AG04449 (cell line): ENCODE results near the gene KHNYN.

Experiments used
- CTCF ChIA-PET: fragments of 350-600 bp; formaldehyde crosslinking; extraction: SDS; loops from one replicate; lab custom pipeline; 2021; ENCODE audit warnings: antibody characterized with exemption; lab: Yijun Ruan, JAX
- POLR2A ChIA-PET: fragments of 400-600, 350-600 bp; formaldehyde crosslinking; extraction: SDS; loops from one replicate; lab custom pipeline; 2020; ENCODE audit warnings: antibody characterized with exemption, inconsistent platforms; lab: Yijun Ruan, JAX
- DNase-seq: peaks from one replicate; pipeline ENCODE4 v3.0.0-alpha.2; 2010; ENCODE audit warnings: low read depth, low spot score
- H3K4me3 ChIP-seq: 2 replicates; pipeline ENCODE4 v1.5.1; 2011; ENCODE audit warnings: low read depth, mild to moderate bottlenecking, control low read depth, low read length
- TF ChIP-seq, protein P1 (sequence below): IDR thresholded peaks from one replicate; pipeline ENCODE4 v1.5.1; 2011; ENCODE audit warnings: mild to moderate bottlenecking, moderate library complexity, low read length, control low read depth, inconsistent platforms; ENCODE audit not compliant: insufficient read depth; ENCODE audit errors: missing control alignments

KHNYN gene

DNA sequence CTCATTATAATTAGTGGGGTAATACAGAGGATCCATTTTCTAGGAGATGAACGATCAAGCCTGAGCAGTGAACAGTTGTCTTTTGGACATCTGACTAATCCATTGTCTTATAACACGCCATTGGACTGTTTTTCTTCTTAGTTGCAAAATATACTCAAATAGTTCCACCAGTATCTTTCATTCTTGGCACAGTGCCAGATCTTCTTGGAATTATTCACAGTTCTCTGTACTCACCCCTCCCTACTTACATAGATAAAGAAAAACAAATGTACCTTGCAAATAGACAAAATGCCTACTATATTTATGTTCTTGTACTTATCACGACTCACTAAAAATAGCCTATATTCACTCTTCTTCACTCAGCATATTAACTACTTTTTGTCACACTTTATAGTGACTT is 4.0 kb upstream of the KHNYN start:
- no peak for DNase-seq
- POLR2A ChIA-PET: no interaction called here
- no peak overlapping the region for H3K4me3 ChIP-seq
- TF ChIP-seq, protein P1, sequence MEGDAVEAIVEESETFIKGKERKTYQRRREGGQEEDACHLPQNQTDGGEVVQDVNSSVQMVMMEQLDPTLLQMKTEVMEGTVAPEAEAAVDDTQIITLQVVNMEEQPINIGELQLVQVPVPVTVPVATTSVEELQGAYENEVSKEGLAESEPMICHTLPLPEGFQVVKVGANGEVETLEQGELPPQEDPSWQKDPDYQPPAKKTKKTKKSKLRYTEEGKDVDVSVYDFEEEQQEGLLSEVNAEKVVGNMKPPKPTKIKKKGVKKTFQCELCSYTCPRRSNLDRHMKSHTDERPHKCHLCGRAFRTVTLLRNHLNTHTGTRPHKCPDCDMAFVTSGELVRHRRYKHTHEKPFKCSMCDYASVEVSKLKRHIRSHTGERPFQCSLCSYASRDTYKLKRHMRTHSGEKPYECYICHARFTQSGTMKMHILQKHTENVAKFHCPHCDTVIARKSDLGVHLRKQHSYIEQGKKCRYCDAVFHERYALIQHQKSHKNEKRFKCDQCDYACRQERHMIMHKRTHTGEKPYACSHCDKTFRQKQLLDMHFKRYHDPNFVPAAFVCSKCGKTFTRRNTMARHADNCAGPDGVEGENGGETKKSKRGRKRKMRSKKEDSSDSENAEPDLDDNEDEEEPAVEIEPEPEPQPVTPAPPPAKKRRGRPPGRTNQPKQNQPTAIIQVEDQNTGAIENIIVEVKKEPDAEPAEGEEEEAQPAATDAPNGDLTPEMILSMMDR: no peak
- CTCF ChIA-PET: interaction anchor here (1.2 to 33.5 kb wide), 7 partner anchors 1 to 120 kb away, joined by 3 to 1633 read pairs (median 380); partner anchors contain the start of genes ADCY4, CBLN3, CIDEB and DHRS1

DNA sequence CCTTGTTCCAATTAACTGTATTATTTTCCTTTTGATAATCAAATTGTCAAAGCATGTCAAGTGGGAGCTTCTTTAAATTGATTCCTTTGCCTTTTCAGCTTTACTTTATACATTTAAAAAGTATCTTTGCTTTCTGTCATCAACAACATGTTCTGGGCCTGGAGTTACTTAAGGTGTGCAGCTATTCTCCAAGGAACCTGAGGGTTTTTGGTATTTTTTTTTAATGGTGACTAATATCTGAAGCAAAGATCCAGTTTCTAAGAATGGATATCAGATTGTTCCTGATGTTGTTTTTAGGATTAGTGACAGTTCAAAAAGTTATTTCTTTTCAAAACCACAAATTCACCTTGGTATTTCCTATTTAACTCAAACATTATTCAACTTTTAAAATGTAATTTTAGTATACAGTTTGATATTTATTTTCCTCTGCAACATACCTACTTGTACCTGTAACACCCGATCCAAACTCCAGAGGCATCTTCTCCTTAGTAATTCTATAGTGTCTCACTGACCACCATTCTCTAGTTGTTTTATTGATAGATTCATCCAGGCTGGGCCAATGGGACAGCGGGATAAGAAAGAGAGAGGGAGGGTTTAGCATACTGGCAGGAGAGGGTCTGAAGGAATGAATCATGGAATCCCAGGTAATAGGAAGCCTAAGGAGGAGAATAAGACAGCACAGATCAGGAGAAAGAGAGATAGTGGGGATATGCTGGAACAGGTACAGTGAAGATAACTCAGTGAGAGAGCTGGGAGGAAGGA is 3.4 kb upstream of the KHNYN start:
- POLR2A ChIA-PET: no interaction called here
- no peak overlapping the region for H3K4me3 ChIP-seq
- no peak for DNase-seq
- CTCF ChIA-PET: interaction anchor here (1.0 to 33.5 kb wide), 8 partner anchors 2 to 121 kb away, joined by 3 to 1633 read pairs (median 195); partner anchors contain the start of genes ADCY4, CBLN3, CIDEB and DHRS1
- TF ChIP-seq, protein P1: no peak

DNA sequence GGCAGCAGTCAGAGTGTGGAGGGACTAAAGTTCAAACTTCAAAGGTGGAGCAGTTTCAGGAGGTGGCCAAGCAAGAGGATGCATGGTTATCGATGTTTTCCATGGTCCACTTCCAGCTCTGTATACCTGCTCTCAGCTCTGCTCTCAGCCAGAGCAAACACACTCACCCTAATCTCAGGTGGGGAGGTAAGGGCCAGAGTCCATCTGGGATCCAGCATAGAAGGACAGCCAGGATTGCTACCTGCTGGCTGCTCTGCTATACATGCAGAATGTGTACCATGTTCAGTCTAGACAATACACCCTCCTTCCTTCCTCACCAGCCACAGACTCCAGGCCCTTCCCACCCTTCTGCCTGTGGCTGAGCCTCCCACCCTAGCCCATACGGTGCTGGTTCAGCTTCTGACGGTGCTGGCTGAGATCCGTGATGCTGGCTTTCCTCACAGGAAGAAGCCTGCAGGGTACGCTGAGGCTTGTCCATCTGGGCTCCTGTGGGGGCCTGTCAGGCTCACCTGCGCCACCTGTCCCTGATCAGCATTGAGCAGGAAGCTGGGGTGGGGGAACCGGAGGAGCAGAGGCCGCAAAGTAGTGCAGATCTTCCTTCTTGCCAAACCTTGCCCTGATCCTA is 2.7 kb upstream of the KHNYN start:
- TF ChIP-seq, protein P1: no peak
- H3K4me3 ChIP-seq: no peak overlapping the region
- ChIA-PET POLR2A (no interaction called here), CTCF (interaction anchor here (1.0 to 33.5 kb wide), 6 partner anchors 9 to 121 kb away, joined by 4 to 1633 read pairs (median 195); partner anchors contain the start of genes ADCY4, CIDEB, DHRS1 and LTB4R)
- no peak for DNase-seq

DNA sequence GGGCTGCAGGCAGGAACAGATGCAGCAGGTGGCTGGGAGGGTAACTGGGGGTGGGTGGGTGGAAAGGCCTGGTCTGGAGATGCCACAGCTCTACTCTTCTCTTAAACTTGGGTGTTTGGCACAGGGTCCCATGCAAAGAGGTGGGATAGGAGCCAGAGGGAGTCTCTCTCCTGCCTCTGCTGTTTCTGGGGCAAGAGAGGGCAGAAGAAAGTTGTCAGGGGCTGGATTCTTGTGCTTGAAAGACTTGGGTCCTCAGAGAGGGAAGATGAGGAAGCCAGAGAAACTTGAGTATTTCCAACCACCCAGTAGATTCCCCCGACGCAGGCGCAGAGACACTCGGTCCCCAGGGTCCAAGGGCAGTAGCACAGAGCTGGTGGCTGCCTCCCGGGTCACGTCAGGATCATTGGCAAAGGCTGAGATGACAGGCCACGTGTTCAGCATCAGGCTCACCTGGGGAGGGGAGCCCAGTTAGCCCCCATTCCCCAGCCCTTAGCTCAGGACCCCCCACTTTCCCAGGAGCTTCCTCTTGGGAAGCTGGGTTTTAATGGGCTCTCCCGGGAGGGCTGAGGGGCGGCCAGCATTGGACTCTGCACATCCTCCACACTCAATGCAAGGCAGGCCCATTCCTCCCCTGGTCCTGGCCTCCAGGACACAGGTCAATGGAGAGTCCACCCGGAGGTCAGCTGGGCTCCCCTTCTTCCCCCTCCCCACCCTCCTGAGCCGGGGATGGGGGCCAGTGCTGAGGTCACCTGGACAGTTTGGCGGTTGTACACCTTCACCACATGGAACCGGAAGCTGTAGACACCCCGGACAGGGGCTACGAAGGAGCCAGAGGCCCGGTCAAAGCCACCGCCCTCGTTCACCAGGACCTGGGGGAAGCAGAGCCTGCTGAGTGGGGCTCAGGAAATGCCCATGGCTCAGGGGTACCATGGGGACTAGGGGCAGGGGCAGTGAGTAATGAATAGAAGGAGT is 1.9 kb upstream of the KHNYN start:
- ChIA-PET CTCF (interaction anchor here (0.7 to 33.5 kb wide), 7 partner anchors 9 to 122 kb away, joined by 3 to 1633 read pairs (median 10); partner anchors contain the start of genes ADCY4, CIDEB, DHRS1 and LTB4R), POLR2A (no interaction called here)
- TF ChIP-seq, protein P1: no peak
- no peak for DNase-seq
- H3K4me3 ChIP-seq: no peak overlapping the region

DNA sequence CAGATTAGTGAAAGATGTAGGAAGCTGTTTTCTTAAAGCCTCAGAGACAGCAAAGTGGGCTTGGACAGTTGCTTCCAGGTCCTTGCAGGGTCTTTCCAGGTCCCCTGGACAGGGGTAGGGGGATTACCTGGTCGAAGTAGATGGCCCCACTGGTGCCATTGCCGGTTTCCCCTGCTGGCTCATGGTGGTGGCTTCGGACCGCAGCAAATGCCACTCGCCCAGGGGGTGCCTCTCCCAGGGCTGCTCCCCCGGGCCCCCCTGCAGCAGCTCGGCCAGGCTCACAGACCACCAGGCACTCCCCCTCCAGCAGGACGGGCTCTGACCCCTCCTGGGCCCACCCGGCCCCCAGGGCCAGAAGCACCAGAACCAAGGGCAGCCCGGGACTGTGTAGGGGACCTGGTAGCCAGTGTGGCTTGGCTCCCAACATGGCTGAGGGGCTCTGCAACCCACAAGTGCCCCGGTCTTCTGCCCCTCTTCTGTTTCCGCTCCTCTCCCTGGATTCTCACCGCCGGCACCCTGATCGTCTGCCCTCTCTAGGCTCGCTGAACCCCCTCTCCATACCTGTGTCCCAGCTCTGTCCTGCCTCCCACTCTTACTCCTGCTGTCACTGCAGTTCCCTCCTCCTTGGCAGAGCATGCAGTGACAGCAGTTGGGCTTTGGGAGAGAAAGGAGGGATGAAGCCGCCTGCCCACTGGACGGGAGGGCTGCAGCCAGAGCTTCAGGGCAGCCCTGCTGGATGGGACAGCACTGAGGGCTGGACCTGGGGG is 943 bp upstream of the KHNYN start:
- DNase-seq: no peak
- TF ChIP-seq, protein P1: no peak
- peak overlapping the region; percentile 88; the same call in 1 of the 2 replicates for H3K4me3 ChIP-seq
- CTCF ChIA-PET: interaction anchor here (0.9 to 33.5 kb wide), 5 partner anchors 8 to 123 kb away, joined by 3 to 1633 read pairs (median 380); partner anchors contain the start of genes ADCY4, CIDEB, DHRS1 and LTB4R
- POLR2A ChIA-PET: no interaction called here
